DMS53 treated with DMSO at 0.1 percent for 48 hours (cell line): ENCODE results near the gene UCHL3.

ENCODE experiments used
- DNase-seq: peaks from one replicate; lab custom pipeline; 2025; ENCODE audit not compliant: unreplicated experiment; lab: John Stamatoyannopoulos, UW

UCHL3 gene

DNA sequence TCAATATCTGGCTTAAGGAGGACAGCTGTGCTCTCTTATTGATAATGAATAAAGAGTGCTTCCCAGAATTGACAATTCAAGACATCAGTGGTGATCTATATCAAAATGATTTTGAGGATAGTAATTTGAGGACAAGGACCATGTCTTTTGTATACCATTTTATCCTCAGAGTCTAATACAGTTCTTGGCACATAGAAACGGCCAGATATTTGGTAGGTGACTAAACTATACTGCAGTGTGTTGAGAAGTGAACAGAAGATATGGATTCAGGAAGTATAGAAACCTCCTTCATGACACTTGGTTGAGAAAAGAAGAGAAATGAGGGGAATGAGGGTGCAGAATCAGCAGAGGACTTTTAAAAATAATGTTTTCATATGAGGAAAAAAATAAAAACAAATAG lies 70.4 kb downstream of the UCHL3 start:
- no peak for DNase-seq

DNA sequence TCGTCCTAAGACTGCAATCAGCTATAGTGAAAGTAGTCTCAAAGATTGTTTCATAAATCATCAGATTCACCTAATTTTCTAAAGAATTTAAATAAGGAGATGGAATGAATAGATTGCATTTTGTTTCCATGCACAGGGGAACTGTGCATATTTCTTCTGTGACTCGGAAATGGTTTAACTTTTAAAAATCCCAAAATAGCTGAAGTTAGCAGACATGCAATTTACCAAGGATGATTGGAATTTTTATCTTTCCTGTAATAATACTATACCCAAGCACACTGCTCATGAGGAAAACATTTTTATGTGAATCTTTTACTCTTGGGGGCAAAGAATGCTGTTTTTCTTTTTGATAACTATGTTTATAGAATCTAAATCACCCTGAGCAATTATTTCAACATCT lies 71.6 kb downstream of the UCHL3 start:
- no peak for DNase-seq

DNA sequence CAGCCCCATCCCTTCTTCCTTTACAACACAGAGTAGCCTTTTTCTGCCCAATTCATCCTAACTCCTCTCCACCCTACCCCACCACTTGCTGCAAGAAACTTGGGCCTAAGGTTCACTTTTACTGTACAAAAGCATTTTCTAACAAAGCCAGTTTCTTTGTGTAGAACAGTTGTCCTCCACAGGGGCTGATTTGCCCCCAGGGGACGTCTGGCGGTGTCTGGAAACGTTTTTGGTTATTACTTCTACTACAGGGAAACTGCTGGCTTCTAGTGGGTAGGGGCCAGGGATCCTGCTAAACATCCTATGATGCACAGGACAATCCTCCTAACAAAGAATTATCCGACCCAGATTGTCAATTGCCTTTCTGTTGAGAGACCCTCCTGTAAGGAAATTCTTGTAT lies 79.2 kb downstream of the UCHL3 start:
- no peak for DNase-seq

DNA sequence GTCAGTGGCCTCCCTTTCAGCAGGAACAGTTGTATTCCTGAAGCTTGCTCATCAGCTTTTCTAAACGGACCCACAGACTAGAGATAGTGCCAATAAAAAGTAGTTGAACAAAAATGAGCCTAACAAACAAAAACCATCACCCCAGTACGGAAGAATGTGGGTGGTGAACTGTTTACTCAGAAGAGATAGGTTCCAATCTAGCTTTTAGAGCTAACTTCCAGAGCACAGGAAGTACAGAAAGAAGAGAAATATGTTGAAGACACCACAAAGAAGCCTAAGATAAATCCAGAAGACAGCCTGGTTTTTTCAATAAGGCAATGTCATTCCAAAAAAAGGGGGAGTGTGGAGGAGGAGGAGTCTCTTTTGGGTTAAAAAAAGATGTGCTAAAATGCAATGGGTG lies 83.7 kb downstream of the UCHL3 start:
- DNase-seq = no peak

DNA sequence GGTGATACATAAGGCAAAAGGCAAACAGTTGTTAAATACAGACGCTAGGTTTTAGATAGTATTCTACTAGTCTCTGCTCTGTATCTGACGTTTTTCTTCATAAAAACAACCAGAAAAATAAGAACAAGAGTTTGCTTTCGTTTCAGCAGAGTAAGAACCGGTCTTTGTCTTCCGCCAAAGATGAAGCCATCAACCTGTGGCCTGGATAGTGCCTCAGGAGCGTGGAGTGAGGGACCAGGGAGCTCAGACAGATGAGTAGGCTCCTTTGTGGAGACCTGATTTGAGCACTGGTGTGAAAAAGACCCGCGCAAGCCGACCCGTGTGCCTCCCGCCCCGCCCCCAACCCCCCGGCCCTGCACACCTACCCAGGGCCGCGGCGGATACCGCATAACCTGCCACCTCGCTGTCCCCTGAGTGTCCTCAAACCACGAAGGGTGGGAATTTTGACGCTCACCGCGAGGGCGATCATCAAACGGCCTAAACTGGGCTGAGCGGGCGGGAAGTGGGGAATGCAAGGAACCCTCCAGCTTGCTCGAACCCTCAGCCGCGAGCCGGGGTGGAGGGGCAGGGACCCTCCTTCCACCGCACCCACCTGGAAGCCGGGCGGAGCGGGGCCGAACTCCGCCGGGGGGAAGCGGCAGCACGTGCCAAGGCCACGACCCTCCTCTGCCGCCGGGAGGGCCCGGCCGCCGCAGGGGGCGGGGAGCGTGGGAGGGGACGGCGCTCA lies 85.7 kb downstream of the UCHL3 start:
- no peak for DNase-seq

DNA sequence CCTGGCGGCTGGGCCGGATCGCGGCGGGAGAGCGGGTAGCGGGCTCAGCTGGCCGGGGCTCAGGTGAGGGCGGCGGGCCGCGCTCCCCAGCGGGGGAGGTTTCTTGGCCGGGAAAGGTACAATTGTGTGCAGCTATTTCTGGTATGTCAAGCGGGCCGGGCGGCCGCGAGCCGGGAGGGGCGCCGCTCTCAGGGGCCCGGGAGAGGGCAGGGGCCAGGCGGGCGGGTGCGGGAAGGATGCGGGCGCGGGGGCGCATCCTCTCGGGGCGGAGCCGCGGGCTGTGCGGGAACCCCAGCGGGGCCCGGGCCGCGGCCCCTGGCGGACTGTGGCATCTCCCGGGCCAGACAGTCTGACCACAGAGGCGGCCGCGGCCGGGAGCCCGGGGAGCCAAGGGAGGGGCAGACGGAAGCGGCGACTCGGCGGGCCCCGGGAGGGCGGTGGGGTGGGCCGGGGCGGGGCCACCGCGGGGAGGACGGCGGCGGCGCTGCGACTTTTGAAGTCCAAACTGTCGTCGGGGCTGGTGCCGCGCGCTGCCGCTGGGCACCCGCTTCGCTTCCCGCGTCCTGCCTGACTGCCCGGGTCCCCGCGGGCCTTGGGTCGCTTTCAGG lies 86.3 kb downstream of the UCHL3 start, which contains the start of gene LMO7:
Gene LMO7, plus strand, starts transcription at position 503 of the 608 bp plus-strand sequence. CDS start 328 bp downstream, outside the sequence.
- DNase-seq = no peak

DNA sequence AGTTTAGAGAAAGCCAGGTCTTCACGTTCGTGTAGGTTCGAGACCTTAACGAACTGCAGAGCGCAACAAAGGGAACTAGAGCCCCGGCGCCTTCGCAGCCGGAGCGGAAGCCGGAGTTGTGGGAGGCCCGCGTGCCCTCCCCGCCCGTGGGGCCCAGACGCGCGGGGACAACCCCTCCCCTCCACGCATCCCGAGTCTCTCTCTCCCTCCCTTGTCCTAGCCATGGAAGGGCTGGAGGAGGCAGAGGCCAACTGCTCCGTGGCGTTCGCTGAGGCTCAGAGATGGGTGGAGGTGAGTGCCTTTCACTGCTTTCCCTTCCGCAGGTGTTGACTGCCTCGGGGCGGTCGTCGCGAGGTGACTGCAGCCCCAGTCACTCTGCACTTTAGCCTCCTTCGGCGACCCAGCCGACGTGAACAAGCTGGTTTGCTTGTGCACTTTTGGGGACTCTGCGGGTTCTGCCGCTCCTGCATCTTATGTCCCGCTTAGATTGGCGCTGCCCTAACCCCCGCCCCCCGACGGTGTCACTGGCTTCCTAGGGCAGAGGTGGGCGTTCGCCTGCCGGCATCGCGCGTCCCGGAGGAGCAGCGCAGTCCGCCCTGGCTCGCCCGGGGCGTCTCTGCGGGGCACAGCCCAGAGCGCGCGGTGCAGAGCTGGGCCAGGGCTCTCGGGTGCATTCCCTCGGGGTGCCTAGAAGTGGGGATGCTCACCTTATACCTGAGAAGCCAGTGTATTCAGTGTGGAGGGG lies 87.0 kb downstream of the UCHL3 start:
- DNase-seq = no peak

DNA sequence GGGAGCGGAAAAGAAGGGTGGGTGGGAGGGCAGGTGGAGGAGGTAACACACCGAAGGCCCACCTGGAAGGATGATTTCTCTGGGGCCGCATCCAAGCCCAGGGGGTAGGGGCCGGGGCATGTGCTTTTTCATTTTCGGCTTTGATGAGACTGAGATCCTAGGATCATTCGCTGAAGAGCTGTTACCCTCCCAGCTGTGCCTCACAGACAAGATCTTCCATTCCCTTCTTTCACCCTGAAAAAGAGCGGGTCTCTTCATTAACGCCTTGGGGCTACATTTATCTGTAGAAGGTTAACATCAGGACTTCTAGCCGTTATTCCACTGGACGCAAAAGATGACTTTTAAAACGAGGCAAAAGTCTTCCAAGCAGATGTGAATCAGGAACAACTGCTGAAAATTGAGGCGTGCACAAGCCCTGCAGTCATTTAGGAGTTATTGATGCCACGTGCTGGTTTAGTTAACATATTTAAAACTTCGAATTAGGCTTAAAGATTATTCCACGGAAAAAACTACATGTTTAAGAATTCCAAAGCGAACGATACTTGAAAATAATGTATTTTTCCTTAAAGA lies 87.7 kb downstream of the UCHL3 start:
- DNase-seq = no peak

DNA sequence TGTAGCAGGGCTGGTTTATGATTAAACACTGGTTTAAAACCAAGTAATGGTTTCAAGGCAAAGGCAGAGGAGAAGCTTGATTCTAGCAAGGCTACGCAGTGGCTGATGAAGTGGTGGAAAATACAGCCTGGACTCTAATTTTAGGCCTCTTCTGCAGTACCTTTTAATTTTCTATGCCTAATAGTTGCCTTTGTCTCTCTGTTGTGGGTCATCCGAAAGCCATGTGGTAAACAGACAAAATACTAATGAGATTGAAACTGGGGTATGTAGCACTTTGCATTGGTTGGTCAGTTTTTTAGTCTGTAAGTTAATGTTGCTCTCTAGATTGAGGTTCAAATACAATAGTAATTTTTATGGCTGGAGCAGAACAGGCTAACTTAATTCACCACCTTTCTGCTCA lies 89.9 kb downstream of the UCHL3 start:
- no peak for DNase-seq

DNA sequence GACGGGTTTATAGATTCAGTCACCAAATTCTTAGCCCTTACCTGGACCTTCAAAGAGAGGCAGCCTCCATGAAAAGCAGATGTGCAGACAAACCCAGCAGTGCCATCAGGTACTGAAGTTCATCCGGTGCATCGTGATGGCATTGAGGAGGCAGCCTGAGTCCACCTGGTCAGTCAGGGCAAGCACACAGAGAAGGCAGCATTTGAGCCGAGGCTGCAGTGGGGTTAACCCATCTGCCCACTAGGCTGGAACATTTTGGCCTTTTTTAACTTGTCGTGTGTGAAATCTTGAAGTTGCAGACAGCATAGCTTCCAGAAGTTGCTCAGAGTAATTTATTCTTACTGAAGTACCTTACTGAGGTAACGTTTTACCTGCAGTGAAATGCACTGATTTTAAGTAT lies 91.4 kb downstream of the UCHL3 start:
- no peak for DNase-seq

DNA sequence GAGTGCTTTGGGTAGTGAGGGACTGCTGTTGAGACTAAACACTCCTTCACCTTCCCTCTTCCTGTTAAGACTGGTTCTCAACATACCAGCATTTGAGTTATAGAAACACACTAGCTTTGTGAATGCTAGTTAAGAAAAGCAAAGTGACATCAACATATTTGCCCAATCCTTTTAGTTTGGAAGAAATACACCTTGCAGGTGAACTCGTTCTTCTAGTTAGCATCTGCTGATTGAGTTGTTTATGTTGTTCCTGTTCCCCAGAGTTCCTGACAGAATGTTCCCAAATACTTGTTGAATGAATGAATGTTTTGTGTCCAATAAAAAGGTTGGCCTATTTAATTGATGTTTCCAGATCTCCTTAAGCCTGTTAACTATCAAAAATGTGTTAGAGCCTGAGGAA lies 93.6 kb downstream of the UCHL3 start:
- DNase-seq = no peak

DNA sequence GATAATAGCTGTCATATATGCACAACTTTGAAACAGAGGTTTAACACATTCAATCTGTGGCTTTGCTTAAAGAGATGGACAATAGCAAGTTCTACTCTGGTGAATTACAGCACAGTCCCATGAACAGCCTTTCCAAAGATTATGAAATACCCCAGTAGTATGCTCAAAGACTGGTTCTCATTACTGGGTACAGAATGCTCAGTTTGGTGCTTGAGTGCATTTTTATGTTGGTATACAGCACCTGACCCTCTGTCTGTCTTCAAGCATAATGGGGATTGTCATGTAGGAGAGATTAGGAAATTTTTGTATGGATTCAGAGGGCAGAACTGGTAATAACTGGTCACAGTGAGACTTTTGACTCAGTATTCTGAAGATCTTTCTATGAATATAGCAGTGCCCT lies 94.1 kb downstream of the UCHL3 start:
- DNase-seq = no peak

DNA sequence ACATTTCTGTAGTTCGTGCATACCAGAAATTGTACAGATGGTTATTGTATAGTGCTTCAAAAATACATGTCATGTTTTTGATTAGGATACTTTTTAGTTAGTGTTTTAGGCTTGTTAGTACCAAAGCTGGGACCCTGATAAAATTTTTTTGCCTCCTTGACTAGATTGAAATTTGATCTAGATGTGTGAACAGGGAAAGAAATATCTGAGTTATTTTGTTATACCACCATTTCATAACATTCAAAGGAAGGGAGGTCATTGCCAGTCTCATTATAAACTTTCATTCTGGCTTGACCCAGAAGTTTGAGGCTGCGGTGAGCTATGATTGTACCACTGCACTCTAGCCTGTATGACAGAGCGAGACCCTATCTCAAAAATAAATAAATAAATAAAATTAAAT lies 95.5 kb downstream of the UCHL3 start:
- no peak for DNase-seq

DNA sequence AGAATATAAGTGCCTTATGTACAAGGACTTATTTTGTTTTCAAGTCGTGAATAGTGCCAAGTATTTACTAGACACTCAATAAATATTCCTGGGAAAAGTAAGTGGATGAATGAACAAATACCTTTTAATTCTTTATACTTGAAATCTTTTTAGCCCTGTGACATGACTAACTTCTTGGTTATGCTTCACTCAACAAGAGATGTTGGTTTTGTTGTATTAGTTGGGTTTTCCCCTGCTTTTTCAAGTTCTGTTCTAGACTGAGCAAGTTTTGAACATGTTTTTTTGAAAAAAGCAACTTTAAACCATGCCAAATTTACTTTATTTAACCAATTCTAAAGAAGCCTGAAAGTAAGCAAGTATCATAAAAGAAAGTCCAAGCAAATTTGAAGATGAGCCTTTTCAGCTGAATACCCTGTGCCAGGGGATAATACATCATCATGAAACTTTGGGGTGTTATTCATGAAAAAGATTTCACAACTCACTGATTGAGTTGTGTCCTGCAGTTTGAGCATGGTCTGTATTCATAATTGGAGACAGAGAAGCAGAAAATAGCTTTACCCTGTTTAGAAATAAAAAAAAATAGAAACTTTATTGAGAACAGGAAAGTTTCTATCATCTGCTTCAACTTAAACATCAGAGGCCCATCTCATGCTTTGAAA lies 97.7 kb downstream of the UCHL3 start:
- no peak for DNase-seq

DNA sequence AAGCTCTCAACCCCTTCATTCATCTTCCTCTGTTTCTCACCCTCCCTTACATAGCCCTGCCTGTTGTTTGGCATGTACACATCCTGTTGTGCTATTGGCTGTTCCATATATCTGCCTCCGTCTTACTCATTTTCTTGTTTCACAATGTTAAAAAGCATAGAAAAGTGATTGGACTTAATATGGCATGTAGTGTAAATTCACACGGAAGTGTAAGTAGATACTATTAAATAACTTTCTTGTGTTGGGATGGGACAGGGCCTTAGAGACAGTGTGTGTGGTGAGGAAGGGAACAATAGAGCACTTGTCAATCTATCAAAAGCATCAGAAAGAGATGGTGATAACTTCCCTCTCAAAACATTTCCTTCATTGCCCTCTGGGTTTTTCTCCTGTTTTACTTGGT lies 98.9 kb downstream of the UCHL3 start:
- DNase-seq = no peak

DNA sequence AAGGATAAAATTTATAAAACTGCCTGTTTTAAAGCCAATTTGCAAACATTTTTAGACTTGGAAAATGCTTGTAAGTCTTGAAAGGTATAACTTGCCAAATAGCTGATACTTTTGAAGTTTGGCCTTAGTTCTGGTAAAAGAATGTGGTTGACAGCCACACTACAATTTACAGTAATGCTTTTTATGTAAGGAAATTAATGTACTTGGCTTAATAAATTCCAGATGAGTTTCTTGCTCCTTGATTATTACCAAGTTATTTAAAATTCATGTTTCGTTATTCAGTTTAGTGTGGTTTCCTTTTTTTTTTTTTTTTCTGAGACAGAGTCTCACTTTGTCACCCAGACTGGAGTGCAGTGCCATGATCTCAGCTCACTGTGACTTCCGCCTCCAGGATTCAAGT lies 101.4 kb downstream of the UCHL3 start:
- no peak for DNase-seq

DNA sequence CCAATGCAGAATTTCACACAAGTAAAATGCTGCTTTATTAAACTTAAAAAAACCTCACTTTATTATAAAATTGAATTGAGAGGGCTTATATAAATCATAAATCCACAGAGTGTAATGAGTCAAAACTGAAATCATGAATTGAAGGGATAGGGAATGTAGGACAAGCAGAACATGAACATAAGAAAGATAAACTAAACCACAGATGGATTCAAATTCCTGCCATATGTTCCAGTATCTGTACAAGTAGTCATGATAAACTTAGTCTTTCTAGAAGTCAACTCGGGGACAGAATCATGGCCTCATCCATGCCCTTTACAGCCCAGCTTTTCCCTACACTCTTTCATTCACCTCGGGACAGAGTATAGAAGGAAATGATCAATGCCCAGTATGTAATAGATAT lies 103.1 kb downstream of the UCHL3 start:
- DNase-seq = no peak
